Prostate gland (tissue), 2 donors: Measurements from ENCODE around the gene COX19. TPM values are rescaled to one million over a fixed set of nuclear protein-coding genes. Genes with fewer than 3 reads are reported as not detected.

Experiments used
- DNase-seq: peaks from one replicate; pipeline ENCODE4 v3.0.0-alpha.2; 2019; ENCODE audit warnings: low spot score
- H3K27ac ChIP-seq, 2 donors: fragments of 200-600 bp; sonication (generic); 2 replicates each; pipeline ENCODE4 v1.5.1; 2017 to 2019
- H3K27me3 ChIP-seq: fragments of 200-600 bp; sonication (generic); replicated peaks from 2 replicates; pipeline ENCODE4 v1.5.1; 2019; ENCODE audit not compliant: insufficient read depth
- H3K36me3 ChIP-seq, 2 donors: fragments of 200-600 bp; sonication (generic); 1 replicate in 1 of 2; 2 replicates in 1 of 2; pipeline versions ENCODE4 v1.5.1 to v1.8.1; 2017 to 2019
- H3K4me1 ChIP-seq: fragments of 200-600 bp; sonication (generic); replicated peaks from 2 replicates; pipeline ENCODE4 v1.5.1; 2019
- H3K4me3 ChIP-seq, 2 donors: fragments of 200-600 bp; sonication (generic); 2 replicates each; pipeline ENCODE4 v1.5.1; 2017 to 2019
- H3K9me3 ChIP-seq: fragments of 200-600 bp; sonication (generic); 2 replicates; pipeline ENCODE4 v1.5.1; 2017
- CTCF ChIP-seq, 4 experiments: fragments of 200-600 bp in 2 of 4; fragments of 450-650 bp in 2 of 4; sonication (generic) in 2 of 4; IDR thresholded peaks; 1 replicate in 3 of 4; 2 replicates in 1 of 4; pipeline ENCODE4 v1.5.1; 2016 to 2019; ENCODE audit warnings: antibody characterized with exemption in 4 of 4, mild to moderate bottlenecking in 2 of 4, moderate library complexity in 2 of 4
- POLR2A ChIP-seq: fragments of 450-650 bp; IDR thresholded peaks from one replicate; pipeline ENCODE4 v1.6.1; 2016; ENCODE audit warnings: antibody characterized with exemption, mild to moderate bottlenecking
- POLR2AphosphoS5 ChIP-seq: sonication (generic); formaldehyde crosslinking; IDR thresholded peaks from one replicate; pipeline ENCODE4 v1.6.1; 2017; ENCODE audit warnings: antibody characterized with exemption
- WGBS: methylation state at CpG from one replicate; pipeline ENCODE4 v1.1.5; 2018; 5-methylcytosine and 5-hydroxymethylcytosine counted together
- intact Hi-C: fragments of 100-400 bp; cut with DNase I; formaldehyde crosslinking; loops from one replicate; pipeline ENCODE4 v1.14.2; 2022
- total RNA-seq, 2 donors: library from RNA; depleted of rRNA; stranded (reverse); fragments of >200 nt; gene quantifications; one replicate each; pipeline ENCODE4 v1.1.0, GENCODE V29; 2016

The COX19 gene
- total RNA-seq, 2 donors from 2014 or later: 11.3 to 17.0 TPM

GRCh38 chr7:1010226-1010625, 34.9 kb upstream of the COX19 start:
- TF ChIP-seq POLR2AphosphoS5 (no peak), CTCF (IDR thresholded peaks at IDR 0.05) (no peak), POLR2A (no peak)
- H3K4me1 ChIP-seq: peaks cover 4% of the 10 kb centered on the region
- intact Hi-C loops: no loop called here
- WGBS: 85% methylated on average over 13 of the region's 13 CpGs
- H3K36me3 ChIP-seq: no peaks in the 10 kb centered on the region
- H3K4me3 ChIP-seq: no peak overlapping the region
- no peaks in the 10 kb centered on the region for H3K27me3 ChIP-seq
- no peak for DNase-seq
- no peak overlapping the region for H3K27ac ChIP-seq
- no peaks in the 10 kb centered on the region for H3K9me3 ChIP-seq

- no peak overlapping the region for H3K4me3 ChIP-seq
- H3K27me3 ChIP-seq: no peaks in the 10 kb centered on the region
- WGBS: 91% methylated on average over 22 of the region's 22 CpGs
- no peaks in the 10 kb centered on the region for H3K9me3 ChIP-seq
- H3K36me3 ChIP-seq: no peaks in the 10 kb centered on the region
- no peak overlapping the region for H3K27ac ChIP-seq
- TF ChIP-seq POLR2A (no peak), CTCF (IDR thresholded peaks at IDR 0.05) (no peak), POLR2AphosphoS5 (no peak)
- intact Hi-C loops: no loop called here
- H3K4me1 ChIP-seq: peaks cover 4% of the 10 kb centered on the region
- DNase-seq: no peak
Observed at GRCh38 chr7:1009747-1010146, 34.4 kb upstream of the COX19 start.

- TF ChIP-seq POLR2A (no peak), POLR2AphosphoS5 (no peak), CTCF (IDR thresholded peaks at IDR 0.05) (no peak)
- H3K4me1 ChIP-seq: peaks cover 4% of the 10 kb centered on the region
- WGBS: 91% methylated on average over 37 of the region's 37 CpGs
- no peaks in the 10 kb centered on the region for H3K36me3 ChIP-seq
- H3K27me3 ChIP-seq: no peaks in the 10 kb centered on the region
- DNase-seq: no peak
- no peak overlapping the region for H3K27ac ChIP-seq
- H3K9me3 ChIP-seq: no peaks in the 10 kb centered on the region
- intact Hi-C loops: no loop called here
- no peak overlapping the region for H3K4me3 ChIP-seq
Observed at GRCh38 chr7:1008733-1009363, 33.5 kb upstream of the COX19 start.

- Histone ChIP-seq H3K36me3 (no peaks in the 10 kb centered on the region), H3K27ac (no peak overlapping the region), H3K9me3 (no peaks in the 10 kb centered on the region), H3K4me3 (no peak overlapping the region), H3K4me1 (peaks cover 2% of the 10 kb centered on the region), H3K27me3 (no peaks in the 10 kb centered on the region)
- intact Hi-C loops: no loop called here
- TF ChIP-seq POLR2A (no peak), POLR2AphosphoS5 (no peak), CTCF (IDR thresholded peaks at IDR 0.05) (no peak)
- WGBS: 70% methylated on average over 15 of the region's 15 CpGs
- DNase-seq: no peak
Observed at GRCh38 chr7:1007901-1008300, 32.6 kb upstream of the COX19 start.

- H3K9me3 ChIP-seq: no peaks in the 10 kb centered on the region
- no peak for DNase-seq
- no peak overlapping the region for H3K27ac ChIP-seq
- no peaks in the 10 kb centered on the region for H3K27me3 ChIP-seq
- no peak overlapping the region for H3K4me3 ChIP-seq
- WGBS: 89% methylated on average over 20 of the region's 21 CpGs
- no peaks in the 10 kb centered on the region for H3K36me3 ChIP-seq
- no peak for TF ChIP-seq CTCF (IDR thresholded peaks at IDR 0.05)
- no peak for TF ChIP-seq POLR2AphosphoS5
- no peak for TF ChIP-seq POLR2A
- no peaks in the 10 kb centered on the region for H3K4me1 ChIP-seq
- intact Hi-C loops: no loop called here
Observed at GRCh38 chr7:1005303-1005702, 30.0 kb upstream of the COX19 start.
